Stimulated activated effector memory CD8-positive, alpha-beta T cell treated with anti-CD3 and anti-CD28 coated beads, Interleukin-12 subunit alpha, Interleukin-12 subunit beta, amount 100 ng/mL, for 72 hours (primary cell): Measurements from ENCODE around the gene AGAP9.
"Not testable (repeated sequence)": the region's sequence is repeated elsewhere in the genome, so short reads cannot be mapped to it uniquely, and the experiment has no call there.

Source experiments
- ATAC-seq: fragments of 150-1000 bp; cut with Tn5 transposase; 2 replicates; pipeline ENCODE4 v1.10.0; 2021
- DNase-seq, 2 donors: peaks; one replicate each; pipeline ENCODE4 v3.0.0; 2021 to 2022; ENCODE audit warnings: low spot score in 2 of 2
- H3K27ac Mint-ChIP-seq: one replicate; pipeline ENCODE4 v1.8.0; 2022; ENCODE audit warnings: mild to moderate bottlenecking, mixed read lengths
- H3K36me3 Mint-ChIP-seq: one replicate; pipeline ENCODE4 v1.8.0; 2022; ENCODE audit warnings: mild to moderate bottlenecking, mixed read lengths
- H3K4me1 Mint-ChIP-seq: one replicate; pipeline ENCODE4 v1.8.0; 2022; ENCODE audit warnings: mixed read lengths
- H3K4me3 Mint-ChIP-seq: one replicate; pipeline ENCODE4 v1.8.0; 2022; ENCODE audit warnings: mild to moderate bottlenecking, mixed read lengths
- H3K9me3 Mint-ChIP-seq: one replicate; pipeline ENCODE4 v1.8.0; 2022; ENCODE audit warnings: mixed read lengths

AGAP9 gene

GRCh38 chr10:47552719-47553118 is 29.3 kb upstream of the AGAP9 start:
- Mint-ChIP-seq H3K36me3 (peaks cover 19% of the 10 kb centered on the region), H3K4me3 (peak overlapping the region; percentile 95), H3K27ac (peak overlapping the region; percentile 95)
- not testable (repeated sequence) for H3K4me1 Mint-ChIP-seq, H3K9me3 Mint-ChIP-seq
- ATAC-seq, result peak; percentile 85
- DNase-seq, result peak in 1 of 2 donors; percentile 68

- peaks cover 12% of the 10 kb centered on the region for H3K36me3 Mint-ChIP-seq
- ATAC-seq, H3K4me3 Mint-ChIP-seq, H3K9me3 Mint-ChIP-seq, H3K4me1 Mint-ChIP-seq, DNase-seq, H3K27ac Mint-ChIP-seq: not testable (repeated sequence)
Measured at GRCh38 chr10:47547286-47547685, 23.8 kb upstream of the AGAP9 start.

GRCh38 chr10:47536430-47536829 is 13.0 kb upstream of the AGAP9 start:
- not testable (repeated sequence) for H3K27ac Mint-ChIP-seq, H3K9me3 Mint-ChIP-seq

GRCh38 chr10:47502313-47502712 is 21.1 kb downstream of the AGAP9 start:
- ATAC-seq, H3K36me3 Mint-ChIP-seq, H3K9me3 Mint-ChIP-seq, H3K4me3 Mint-ChIP-seq, H3K27ac Mint-ChIP-seq, DNase-seq, H3K4me1 Mint-ChIP-seq: not testable (repeated sequence)

More at GRCh38 chr10:47536430-47536829, 13.0 kb upstream of the AGAP9 start:
- not testable (repeated sequence) for DNase-seq, H3K4me1 Mint-ChIP-seq, H3K4me3 Mint-ChIP-seq, H3K36me3 Mint-ChIP-seq, ATAC-seq

- H3K27ac Mint-ChIP-seq, H3K9me3 Mint-ChIP-seq, H3K4me3 Mint-ChIP-seq, ATAC-seq, H3K4me1 Mint-ChIP-seq, H3K36me3 Mint-ChIP-seq, DNase-seq: not testable (repeated sequence)
Measured at GRCh38 chr10:47494226-47494625, 29.2 kb downstream of the AGAP9 start.

- not testable (repeated sequence) for H3K9me3 Mint-ChIP-seq, H3K27ac Mint-ChIP-seq, H3K4me3 Mint-ChIP-seq, ATAC-seq, H3K4me1 Mint-ChIP-seq, H3K36me3 Mint-ChIP-seq
- DNase-seq, result peak in 1 of 2 donors; percentile 45
Measured at GRCh38 chr10:47491600-47491999, 31.8 kb downstream of the AGAP9 start, which contains the start of gene FAM25G. FAM25G (minus strand) TSS chr10:47491700; CDS start chr10:47491674, 26 bp downstream.

GRCh38 chr10:47489630-47490029 is 33.8 kb downstream of the AGAP9 start:
- not testable (repeated sequence) for DNase-seq

GRCh38 chr10:47485943-47486342 is 37.5 kb downstream of the AGAP9 start:
- ATAC-seq, H3K27ac Mint-ChIP-seq, H3K4me3 Mint-ChIP-seq, H3K9me3 Mint-ChIP-seq, DNase-seq, H3K4me1 Mint-ChIP-seq, H3K36me3 Mint-ChIP-seq: not testable (repeated sequence)

More at GRCh38 chr10:47489630-47490029, 33.8 kb downstream of the AGAP9 start:
- not testable (repeated sequence) for H3K36me3 Mint-ChIP-seq, H3K4me1 Mint-ChIP-seq, H3K27ac Mint-ChIP-seq, H3K9me3 Mint-ChIP-seq, ATAC-seq, H3K4me3 Mint-ChIP-seq

GRCh38 chr10:47484786-47485185 is 38.7 kb downstream of the AGAP9 start:
- DNase-seq, result peak in 1 of 2 donors; percentile 12
- H3K4me1 Mint-ChIP-seq, H3K27ac Mint-ChIP-seq, H3K9me3 Mint-ChIP-seq, ATAC-seq, H3K36me3 Mint-ChIP-seq, H3K4me3 Mint-ChIP-seq: not testable (repeated sequence)

- DNase-seq, result peak in 1 of 2 donors; percentile 28
- not testable (repeated sequence) for H3K36me3 Mint-ChIP-seq, H3K9me3 Mint-ChIP-seq, ATAC-seq, H3K4me3 Mint-ChIP-seq, H3K4me1 Mint-ChIP-seq, H3K27ac Mint-ChIP-seq
Measured at GRCh38 chr10:47483923-47484322, 39.5 kb downstream of the AGAP9 start, which contains the start of gene ANXA8. ANXA8 (minus strand) TSS chr10:47484115; CDS start chr10:47483933, 182 bp downstream.

GRCh38 chr10:47482367-47482766 is 41.1 kb downstream of the AGAP9 start:
- not testable (repeated sequence) for DNase-seq, H3K4me3 Mint-ChIP-seq, H3K4me1 Mint-ChIP-seq, H3K9me3 Mint-ChIP-seq, H3K27ac Mint-ChIP-seq, H3K36me3 Mint-ChIP-seq
- ATAC-seq, result peak; percentile 6

- not testable (repeated sequence) for H3K4me3 Mint-ChIP-seq, H3K4me1 Mint-ChIP-seq, DNase-seq, H3K9me3 Mint-ChIP-seq, H3K27ac Mint-ChIP-seq, H3K36me3 Mint-ChIP-seq
- ATAC-seq, result peak; percentile 2
Measured at GRCh38 chr10:47481768-47482181, 41.7 kb downstream of the AGAP9 start.

- not testable (repeated sequence) for H3K27ac Mint-ChIP-seq, H3K4me1 Mint-ChIP-seq, H3K4me3 Mint-ChIP-seq, H3K36me3 Mint-ChIP-seq, H3K9me3 Mint-ChIP-seq
- peak; percentile 54 for ATAC-seq
- peak in 1 of 2 donors; percentile 23 for DNase-seq
Measured at GRCh38 chr10:47481182-47481766, 42.2 kb downstream of the AGAP9 start.

- not testable (repeated sequence) for DNase-seq, H3K4me1 Mint-ChIP-seq, H3K9me3 Mint-ChIP-seq, H3K36me3 Mint-ChIP-seq, H3K27ac Mint-ChIP-seq, H3K4me3 Mint-ChIP-seq, ATAC-seq
Measured at GRCh38 chr10:47480133-47480532, 43.3 kb downstream of the AGAP9 start.

GRCh38 chr10:47478114-47478513 is 45.3 kb downstream of the AGAP9 start:
- H3K9me3 Mint-ChIP-seq, H3K4me3 Mint-ChIP-seq, H3K4me1 Mint-ChIP-seq: not testable (repeated sequence)

GRCh38 chr10:47477078-47477477 is 46.4 kb downstream of the AGAP9 start:
- not testable (repeated sequence) for H3K4me3 Mint-ChIP-seq

More at GRCh38 chr10:47478114-47478513, 45.3 kb downstream of the AGAP9 start:
- H3K27ac Mint-ChIP-seq, ATAC-seq, DNase-seq, H3K36me3 Mint-ChIP-seq: not testable (repeated sequence)

More at GRCh38 chr10:47477078-47477477, 46.4 kb downstream of the AGAP9 start:
- not testable (repeated sequence) for H3K4me1 Mint-ChIP-seq, H3K36me3 Mint-ChIP-seq, DNase-seq, H3K27ac Mint-ChIP-seq, ATAC-seq, H3K9me3 Mint-ChIP-seq
